Neural progenitor cell (in vitro differentiated cells): Measurements from ENCODE around the gene ANGEL2.

Source experiments
- EZH2 ChIP-seq: fragments of 200-600 bp; sonication (generic); IDR thresholded peaks from 2 replicates; pipeline ENCODE4 v1.6.1; 2017; ENCODE audit warnings: antibody characterized with exemption, mild to moderate bottlenecking, moderate library complexity
- TF ChIP-seq, protein P1 (sequence below): fragments of 200-600 bp; sonication (generic); IDR thresholded peaks from 2 replicates; pipeline ENCODE4 v1.5.1; 2017; ENCODE audit warnings: antibody characterized with exemption, mild to moderate bottlenecking

DNA sequence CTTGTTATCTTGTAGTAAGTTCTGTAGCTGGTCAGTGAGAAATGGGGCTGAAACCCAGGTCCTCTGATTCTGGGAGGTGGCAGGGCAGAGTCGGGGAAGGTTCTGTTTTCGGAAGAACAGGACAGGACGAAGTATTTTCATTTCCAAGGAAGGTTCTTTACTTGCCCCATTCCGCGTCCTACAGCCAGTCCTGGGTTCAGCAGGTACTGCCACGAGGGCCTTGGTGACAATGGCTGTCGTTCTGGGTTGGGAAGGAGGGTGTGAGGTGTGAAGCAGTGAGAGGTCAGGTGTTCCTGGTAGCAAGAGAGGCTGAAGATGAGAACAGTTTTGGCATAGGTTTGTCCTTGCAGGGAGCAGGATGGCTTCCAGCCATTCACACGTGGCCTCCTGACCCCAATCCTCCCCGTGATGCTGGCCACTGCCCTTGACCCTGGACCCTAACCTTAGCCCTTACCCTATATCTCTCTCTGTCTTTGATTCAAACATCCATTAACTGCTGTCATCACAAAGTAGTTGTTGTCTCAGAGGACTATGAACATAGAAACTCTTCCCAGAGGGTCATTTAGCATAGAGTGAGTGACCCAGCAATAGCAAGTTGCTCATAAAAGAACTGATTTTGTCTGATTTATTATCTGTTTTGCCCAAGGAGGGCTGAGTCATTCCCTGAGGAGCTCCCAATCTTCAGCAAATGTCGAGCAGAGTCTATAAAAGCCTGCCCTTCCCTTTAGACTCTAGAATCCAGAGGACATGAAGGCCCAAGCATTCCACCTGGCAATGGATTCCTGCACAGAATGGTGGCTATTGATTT is 40.4 kb downstream of the ANGEL2 start:
- TF ChIP-seq, protein P1, sequence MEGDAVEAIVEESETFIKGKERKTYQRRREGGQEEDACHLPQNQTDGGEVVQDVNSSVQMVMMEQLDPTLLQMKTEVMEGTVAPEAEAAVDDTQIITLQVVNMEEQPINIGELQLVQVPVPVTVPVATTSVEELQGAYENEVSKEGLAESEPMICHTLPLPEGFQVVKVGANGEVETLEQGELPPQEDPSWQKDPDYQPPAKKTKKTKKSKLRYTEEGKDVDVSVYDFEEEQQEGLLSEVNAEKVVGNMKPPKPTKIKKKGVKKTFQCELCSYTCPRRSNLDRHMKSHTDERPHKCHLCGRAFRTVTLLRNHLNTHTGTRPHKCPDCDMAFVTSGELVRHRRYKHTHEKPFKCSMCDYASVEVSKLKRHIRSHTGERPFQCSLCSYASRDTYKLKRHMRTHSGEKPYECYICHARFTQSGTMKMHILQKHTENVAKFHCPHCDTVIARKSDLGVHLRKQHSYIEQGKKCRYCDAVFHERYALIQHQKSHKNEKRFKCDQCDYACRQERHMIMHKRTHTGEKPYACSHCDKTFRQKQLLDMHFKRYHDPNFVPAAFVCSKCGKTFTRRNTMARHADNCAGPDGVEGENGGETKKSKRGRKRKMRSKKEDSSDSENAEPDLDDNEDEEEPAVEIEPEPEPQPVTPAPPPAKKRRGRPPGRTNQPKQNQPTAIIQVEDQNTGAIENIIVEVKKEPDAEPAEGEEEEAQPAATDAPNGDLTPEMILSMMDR, result no peak
- no peak for TF ChIP-seq EZH2
